ENCODE results near the gene GARRE1.
A peak's percentile ranks its signal among the peaks of the same experiment; 100 is the strongest.
"Not testable (repeated sequence)": the region's sequence is repeated elsewhere in the genome, so short reads cannot be mapped to it uniquely, and the experiment has no call there.

The GARRE1 gene

DNA sequence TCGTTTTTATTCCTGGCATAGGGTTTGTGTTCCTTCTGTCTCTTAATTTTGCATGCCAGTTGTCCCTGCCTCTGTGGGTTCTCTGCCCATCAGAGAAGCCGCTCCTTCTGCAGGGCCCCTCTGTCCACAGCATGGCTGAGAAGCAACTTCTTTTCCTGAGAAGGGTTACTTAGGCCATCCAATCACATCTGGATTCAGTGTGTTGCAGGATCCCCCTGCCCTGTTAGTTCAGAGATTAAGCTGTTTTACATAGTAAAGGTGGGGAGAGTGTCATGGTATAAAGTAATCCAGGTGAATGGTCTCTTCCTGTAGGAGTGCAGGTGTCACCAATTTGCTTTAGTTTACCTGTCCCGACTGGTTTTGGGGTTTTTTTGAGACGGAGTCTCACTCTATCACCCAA, 22.9 kb upstream of the GARRE1 start:
- DNase-seq, result no peak

DNA sequence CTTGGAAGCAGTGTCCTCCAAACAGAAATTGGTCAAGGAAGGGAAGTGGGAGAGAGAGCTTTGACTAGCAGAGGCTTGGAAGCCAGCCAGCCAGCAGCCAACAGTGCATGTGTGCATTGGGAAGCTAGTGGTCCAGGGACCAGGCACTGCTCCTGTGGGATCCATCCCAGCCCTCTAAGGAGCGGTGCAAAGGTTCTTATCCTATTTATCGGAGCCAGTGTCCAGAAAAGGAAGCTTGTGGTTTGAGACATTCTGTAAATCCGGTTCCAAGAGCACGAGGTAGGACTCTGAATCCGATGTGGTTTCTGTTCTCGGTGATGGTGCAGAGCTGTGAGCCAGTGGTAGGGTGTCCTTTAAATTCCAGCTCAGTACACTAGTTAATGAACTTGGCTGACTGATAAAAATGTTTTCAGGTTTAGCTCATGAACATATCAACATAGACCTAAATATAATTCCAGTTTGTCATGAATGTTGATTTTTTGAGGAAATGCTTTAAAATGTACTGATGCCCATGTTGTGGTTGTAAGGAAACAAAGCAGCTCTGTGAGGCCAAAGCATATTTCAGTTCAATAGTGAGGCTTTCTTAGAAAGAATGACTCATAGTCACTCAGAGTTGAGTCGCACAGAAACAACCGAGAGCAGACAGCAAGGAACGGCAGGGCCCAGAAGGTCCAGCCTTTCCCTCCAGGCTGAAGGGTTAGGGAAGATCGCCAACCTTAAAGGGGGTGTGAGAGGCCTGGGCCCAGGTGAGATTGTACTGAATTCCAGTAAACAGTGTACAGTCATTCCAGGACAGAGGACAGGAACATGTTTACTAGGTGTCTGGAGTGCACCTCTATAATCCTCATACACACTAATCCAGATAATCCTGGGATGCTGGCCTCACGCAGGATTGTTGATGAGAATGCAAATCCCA, 21.5 kb upstream of the GARRE1 start:
- DNase-seq, result no peak

DNA sequence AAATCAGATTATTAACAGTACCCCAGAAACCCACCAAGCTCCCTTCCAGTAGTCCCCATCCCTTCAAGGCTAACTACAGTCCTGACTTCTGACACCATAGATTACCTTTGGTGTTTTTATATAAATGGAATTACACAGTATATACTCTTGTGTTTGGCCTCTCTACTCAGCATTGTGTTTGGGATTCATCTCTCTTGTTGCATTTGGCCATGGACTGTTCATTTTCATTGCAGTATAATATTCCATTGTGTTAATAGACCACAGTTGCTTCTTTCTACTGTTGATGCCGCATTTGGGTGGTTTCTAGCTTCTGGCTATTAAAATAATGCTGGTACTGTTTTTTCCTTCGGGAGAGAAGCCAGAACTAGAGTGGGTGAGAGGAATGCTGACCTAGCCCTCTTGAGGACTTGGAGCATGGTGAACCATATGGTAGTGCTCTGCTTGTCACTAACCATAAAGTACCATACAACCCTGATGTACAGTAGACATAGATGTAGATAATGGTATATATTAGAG, 18.9 kb upstream of the GARRE1 start:
- no peak for DNase-seq

DNA sequence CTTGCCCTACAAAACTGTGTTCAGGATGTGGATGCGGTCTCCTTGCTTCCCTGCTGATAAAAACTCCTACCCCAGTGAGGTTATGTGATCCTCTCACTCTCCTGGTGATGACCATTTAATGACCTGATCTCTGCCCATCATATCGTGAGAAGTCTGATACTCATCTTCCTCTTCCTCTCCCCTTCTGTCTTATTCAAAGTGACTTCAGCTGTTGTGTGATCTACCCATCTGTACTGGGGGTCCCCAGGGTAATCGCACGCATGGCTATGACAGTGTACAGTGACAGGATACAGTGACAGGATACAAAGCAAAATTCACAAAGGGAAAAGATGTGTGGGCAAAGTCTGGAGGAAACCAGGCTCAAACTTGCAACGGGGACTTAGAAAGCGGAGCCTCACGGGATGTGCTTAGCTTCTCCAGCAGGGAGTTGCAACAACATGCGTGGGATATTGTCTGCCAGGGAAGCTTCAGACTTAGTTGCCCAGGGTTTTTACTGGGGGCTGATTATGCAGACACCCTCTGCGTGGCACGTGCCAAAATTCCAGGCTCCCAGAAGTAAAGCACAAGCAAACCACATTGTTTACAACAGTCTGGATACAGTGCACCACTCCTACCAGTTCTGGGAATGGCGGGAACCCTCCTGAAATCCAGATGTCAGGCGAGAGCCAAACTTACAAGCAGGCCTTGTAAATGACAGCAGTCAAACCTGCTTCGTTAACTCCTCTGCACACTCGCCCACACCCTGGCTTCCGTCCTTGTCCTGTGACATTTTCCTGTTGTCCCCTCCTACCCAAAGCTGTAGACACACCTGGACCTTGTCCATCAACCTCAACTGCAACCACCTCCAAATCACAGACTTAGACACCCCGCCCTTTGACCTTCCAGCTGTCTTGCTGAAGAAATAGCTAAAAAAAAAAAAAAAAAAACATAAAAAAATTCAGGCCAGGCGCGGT, 18.0 kb upstream of the GARRE1 start:
- no peak for DNase-seq

DNA sequence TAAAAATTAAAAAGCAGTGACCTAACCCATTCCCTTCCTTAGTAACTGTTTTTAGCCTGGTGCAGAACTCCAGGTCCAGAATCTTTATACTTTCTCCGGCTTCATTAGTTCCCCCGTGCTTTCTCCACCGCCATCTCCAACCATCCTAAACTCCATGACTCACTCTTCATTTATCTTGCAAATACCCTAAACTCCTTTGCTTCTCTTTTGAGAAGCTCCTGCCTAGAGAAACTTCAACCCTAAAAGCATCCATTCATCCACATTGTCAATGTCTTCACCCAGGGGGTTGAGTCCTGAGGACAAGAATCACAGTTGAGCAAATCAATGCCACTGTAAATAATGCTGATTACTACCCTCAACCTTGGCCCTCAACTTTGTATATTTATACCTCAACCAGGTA, 17.1 kb upstream of the GARRE1 start:
- DNase-seq, result no peak

DNA sequence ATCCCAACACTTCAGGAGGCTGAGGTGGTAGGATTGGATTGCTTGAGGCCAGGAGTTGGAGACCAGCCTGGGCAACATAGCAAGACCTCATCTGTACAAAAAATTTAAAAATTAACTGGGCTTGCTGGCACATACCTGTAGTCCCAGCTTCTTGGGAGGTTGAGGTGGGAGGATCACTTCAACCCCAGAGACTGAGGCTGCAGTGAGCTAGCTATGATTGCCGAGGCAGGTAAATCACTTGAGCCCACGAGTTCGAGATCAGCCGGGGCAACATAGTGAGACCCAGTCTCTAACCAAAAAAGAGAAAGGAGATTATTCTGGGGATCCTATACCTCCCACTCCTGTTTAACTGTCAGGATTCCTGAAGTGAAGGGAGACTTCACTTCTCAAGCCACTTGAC, 16.4 kb upstream of the GARRE1 start:
- no peak for DNase-seq

DNA sequence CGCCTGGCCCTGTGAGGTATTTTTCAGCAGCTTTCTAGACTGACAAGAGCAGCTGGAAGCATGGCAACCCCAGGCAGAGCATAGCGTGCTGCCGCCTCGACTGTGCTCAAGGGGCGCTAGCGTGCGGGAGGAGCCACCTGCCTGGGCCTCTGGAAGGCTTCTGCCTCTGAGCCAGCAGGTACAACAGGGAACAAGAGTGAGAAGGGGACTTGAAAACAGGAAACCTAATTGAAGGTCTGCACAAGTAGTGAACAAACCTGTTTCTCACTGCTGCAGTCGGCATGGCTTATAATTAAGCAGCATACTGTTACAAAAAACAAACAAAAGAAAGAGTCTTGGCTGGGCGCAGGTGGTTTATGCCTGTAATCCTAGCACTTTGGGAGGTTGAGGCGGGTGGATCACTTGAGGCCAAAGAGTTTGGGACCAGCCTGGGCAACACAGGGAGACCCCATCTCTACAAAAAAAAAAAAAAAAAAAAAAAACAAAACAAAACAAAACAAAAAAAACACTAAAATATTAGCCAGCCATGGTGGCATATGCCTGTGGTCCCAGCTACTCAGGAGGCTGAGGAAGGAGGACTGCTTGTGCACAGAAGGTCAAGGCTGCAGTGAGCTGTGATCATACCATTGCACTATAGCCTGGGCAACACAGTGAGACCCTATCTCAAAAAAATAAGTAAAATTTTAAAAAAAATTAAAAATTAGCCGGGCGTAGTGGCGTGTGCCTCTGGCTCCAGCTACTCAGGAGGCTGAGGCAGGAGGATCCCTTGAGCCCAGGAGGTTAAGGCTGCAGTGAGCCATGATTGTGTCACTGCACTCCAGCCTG, 12.6 kb upstream of the GARRE1 start:
- DNase-seq, result peak; percentile 56

DNA sequence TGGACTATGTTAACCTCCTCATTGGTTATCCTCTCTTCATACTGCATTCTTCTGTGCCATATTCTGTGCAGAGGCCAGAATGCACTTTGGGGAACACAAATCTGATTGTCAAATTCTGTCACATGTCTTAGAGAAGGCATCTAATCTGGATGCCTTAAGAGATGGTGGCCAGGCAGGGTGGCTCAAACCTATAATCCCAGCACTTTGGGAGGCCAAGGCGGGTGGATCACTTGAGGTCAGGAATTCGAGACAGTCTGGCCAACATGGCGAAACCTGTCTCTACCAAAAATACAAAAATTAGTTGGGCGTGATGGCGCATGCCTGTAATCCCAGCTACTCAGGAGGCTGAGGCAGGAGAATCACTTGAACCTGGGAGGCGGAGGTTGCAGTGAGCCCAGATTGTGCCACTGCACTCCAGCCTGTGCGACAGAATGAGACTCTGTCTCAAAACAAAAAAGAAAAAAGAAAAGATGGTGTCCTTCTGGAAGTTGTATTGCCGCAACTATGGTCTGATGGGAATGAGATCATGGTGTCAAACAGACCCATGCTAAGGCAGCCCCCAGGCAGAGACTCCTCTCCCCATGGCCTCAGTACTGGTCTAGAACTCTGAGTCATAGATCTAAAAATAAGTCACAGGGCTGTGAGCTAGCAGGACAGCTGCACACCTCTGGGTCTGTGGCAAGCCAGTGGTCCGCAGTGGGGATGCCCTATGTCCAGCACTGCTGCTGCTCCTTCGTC, 11.0 kb upstream of the GARRE1 start:
- DNase-seq, result not testable (repeated sequence)

DNA sequence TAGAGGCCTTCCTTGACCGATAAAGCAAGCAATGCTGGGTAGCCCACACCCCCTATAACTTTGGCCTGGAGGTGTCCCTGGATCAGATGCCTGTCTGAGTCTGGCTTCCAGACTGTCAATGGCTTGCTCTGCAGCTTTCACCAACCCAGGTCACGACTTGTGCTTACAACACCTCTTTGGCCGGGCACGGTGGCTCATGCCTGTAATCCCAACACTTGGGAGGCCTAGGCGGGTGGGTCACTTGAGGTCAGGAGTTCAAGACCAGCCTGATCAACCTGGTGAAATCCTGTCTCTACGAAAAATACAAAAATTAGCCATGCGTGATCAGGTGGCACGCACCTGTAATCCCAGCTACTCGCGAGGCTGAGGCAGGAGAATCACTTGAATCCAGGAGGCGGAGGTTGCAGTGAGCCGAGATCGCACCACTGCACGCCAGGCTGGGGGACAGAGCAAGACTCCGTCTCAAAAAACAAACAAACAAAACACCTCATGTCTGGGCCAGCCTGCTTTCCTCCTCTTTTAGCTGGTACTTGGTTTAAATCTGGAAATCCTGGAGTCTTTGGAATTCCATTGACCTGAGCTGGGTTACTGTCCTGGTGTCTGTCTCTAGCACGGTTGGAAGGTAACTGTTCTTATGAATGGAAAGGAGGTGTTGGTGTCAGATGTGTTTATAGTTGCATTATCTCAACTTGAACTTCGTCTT, 10.3 kb upstream of the GARRE1 start:
- no peak for DNase-seq

DNA sequence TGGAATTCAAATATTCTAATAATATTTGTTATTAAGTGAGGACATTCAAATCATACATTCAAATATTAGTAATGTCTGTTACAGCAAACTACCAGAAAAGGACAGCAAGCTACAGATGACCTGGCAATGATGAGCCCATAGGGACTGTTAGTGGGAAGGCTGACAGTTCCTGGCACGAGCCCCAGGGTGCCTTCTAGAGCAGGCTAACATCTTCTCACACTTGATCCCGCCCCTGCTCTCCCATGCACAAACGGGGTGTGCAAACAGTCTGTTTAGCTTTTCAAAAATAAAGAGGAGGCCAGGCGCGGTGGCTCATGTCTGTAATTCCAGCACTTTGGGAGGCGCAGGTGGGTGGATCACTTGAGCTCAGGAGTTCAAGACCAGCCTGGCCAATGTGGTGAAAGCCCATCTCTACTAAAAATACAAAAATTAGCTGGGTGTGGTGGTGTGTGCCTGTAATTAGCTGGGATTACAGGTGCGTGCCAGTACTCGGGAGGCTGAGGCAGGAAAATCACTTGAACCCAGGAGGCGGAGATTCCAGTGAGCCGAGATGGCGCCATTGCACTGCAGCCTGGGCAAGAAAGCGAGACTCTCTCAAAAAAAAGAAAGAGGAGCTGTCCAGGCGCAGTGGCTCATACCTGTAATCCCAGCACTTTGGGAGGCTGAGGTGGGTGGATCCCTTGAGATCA, 9.6 kb upstream of the GARRE1 start:
- DNase-seq, result no peak

DNA sequence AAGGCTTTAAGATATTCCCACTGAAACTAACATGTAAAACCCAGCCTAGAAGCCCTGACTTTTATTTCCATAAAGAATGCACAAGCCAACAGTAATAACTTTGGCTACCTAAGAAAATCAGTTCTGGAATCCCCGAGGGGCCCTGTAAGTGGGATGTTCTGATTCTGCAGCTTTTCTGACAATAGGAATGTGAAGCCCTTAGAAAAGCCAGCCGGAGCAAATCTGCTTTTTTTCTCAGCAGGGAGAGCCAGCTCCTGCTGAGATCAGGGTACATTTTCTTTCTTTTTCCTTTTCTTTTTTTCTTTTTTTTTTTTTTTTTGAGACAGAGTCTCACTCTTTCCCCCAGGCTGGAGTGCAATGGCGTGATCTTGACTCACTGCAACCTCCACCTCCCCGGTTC, 8.0 kb upstream of the GARRE1 start:
- DNase-seq, result no peak

DNA sequence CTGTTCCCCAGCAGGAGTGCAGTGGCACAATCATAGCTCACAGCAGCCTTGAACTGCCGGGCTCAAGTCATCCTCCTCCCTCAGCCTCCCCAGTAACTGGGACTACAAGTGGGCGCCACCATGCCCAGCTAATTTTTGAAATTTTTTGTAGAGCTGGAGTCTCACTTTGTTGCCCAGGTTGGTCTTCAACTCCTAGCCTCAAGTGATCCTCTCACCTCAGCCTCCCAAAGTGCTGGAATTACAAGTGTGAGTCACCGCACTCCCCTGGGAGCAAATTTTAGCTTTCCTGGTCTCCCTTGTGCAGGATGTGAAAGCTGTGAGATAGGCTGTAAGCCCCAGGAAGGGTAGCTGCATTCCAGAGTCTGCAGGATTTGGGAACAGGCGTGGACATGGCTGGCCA, 5.4 kb upstream of the GARRE1 start:
- no peak for DNase-seq

DNA sequence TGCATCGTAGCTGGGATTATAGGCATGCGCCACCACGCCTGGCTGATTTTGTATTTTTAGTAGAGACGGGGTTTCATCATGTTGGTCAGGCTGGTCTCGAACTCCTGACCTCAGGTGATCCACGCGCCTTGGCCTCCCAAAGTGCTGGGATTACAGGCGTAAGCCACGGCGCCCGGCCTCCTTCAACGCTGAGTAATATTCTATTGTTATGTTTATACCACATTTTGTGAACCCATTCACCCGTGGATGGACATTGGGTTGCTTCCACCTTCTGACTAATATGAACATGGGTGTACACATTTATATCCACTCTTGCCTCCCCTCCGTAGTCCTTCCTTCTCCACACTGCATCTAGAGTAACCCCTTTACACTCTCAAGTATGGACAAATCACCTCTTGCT, 1.2 kb upstream of the GARRE1 start:
- DNase-seq, result not testable (repeated sequence)

DNA sequence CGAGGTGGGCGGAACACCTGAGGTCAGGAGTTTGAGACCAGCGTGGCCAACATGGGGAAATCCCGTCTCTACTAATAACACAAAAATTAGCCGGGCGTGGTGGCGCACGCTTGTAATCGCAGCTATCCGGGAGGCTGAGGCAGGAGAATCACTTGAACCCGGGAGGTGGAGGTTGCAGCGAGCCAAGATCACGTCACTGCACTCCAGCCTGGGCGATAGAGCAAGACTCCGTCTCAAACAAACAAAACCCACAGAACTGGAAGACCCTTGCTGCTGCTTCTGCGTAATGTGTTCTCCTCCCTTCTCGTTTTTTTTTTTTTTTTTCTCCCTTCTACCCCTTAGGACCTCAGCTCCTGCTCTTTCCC, 691 bp upstream of the GARRE1 start:
- not testable (repeated sequence) for DNase-seq

DNA sequence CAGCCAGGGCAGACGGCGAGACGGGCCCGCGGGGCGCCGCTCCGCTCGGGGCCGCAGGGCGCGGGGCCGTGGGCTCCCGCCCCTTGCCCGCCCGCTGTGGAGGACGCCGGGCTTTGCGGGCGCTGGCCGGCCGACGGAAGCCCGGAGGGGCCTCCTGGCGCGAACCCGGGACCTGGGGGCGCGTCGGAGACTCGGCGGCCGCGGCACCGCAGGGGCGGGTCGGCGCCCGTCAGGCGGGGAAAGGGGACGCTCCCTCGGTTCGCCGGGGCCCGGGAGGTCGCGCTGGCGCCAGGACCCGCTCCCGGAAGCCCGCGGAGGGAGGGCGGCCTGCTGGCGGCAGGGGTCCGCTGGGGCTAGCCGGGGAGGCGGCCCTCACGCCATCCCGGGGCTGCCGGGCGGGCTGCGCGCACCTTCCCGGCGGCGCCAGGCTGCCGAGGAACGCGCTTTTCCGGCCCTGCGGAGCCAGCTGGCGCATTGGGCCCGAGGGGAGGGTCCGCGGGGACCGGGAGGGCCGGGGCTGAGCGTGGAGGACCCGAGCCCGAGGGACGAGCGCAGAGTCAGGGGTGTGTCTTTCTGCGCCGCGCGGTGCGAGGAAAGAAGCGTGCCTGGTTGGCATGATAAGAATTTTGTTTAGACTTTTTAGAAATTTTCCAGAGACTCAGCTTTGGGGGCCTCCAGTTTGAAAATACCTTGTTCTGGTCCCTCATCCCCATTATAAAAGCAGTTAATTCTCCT, 511 bp downstream of the GARRE1 start:
- peak; percentile 45 for DNase-seq

DNA sequence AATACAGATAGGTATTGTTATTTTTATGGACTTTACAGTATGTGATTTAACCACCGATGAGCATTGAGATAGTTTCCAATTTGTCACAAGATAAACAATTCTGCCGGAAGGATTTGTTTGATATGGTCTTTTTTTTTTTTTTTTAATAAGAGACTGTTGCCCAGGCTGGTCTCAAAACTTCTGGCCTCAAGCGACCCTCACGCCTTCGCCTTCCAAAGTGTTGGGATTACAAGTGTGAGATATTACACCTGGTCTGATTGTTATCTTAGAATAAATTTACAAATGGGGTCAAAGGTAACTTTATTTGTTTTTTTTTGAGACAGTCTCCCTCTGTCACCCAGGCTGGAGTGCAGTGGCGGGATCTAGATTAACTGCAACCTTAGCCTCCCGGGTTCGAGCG, 1.2 kb downstream of the GARRE1 start:
- no peak for DNase-seq

DNA sequence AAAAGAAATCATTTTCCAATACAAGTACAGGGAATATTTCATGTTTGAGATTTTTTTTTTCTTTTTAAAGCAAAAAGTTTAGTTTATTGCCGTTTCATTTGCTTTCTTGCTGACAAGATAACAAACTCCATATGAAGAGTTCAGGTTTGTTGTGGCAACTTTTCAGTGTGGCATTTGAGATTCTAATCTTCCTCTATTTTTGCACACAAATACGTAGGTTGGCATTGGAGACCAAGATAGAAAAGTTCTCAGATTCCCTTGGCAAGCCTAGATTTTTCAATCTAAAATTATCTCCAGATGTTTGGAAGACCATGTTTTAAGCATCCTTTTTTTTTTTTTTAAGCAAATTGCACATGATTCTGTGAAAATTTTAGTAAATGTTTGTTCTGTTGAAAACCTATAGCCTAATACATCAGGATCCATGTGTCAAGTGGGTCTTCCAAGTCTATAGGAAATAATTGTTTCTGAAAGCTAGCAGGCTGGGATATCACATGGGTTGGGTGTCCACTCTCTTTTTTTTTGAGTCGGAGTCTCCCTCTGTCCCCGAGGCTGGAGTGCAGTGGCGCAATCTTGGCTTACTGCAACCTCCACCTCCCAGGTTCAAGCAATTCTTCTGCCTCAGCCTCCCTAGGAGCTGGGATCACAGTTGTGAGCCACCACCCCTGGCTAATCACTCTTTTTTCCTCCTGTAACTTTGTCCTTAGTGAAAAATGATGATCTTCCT, 2.6 kb downstream of the GARRE1 start:
- no peak for DNase-seq

DNA sequence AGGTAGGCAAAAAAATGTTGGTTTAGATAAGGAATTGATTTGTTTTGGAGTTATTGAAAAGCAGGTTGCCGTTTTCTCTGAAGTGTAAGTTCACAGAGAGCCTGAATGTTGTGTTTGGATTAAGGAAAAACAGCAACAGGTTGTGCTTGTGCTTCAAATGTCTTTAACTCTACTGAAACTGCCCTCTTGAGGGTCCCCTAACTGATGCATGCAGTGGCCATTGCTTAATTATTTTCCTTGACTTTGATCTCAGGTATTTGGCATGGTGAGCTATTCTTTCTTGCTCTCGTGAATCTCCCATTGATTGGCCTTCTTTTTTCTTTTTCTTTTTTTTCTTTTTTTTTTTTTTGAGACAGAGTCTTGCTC, 3.2 kb downstream of the GARRE1 start:
- DNase-seq, result no peak

DNA sequence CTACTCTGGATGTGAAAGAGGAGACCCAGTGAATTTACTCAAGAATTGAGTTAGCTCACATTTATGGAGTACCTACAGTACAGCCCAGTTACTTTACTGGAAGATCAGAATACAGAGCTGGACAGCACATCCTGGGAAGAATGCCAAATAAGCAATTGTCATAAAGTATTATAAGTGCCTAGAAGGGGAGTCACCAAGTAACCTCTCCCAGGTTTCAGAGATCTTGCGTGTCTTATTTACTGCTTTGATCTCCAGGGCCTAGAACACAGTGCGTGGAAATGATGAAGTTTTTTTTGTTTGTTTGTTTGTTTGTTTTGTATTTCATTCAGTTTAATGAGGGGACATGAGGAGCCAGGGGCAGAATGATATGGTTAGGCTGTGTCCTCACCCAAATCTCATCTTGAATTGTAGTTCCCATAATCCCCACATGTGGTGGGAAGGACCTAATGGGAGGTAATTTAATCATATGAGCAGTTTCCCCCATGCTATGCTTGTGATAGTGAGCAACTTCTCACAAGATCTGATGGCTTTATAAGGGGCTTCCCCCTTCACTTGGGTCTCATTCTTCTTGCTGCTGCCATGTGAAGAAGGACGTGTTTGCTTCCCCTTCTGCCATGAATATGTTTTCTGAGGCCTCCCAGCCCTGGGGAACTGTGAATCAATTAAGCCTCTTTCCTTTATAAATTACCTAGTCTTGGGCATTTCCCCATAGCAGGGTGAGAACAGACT, 5.2 kb downstream of the GARRE1 start:
- DNase-seq, result peak; percentile 4
